Activated CD4-positive, alpha-beta T cell treated with anti-CD3 and anti-CD28 coated beads, Interleukin-2, amount 10 ng/mL, durations not matched to agents 24 days and 14 days (primary cell): ENCODE data around the gene PTPMT1. TPM values are rescaled to one million over a fixed set of nuclear protein-coding genes. Genes with fewer than 3 reads are reported as not detected.

Experiments used
- DNase-seq: peaks from one replicate; pipeline ENCODE4 v3.0.0; 2022
- H3K27ac Mint-ChIP-seq: one replicate; pipeline ENCODE4 v1.8.0; 2022; ENCODE audit warnings: mild to moderate bottlenecking, mixed read lengths
- H3K27me3 Mint-ChIP-seq: one replicate; pipeline ENCODE4 v1.8.0; 2022; ENCODE audit warnings: mixed read lengths
- H3K36me3 Mint-ChIP-seq: one replicate; pipeline ENCODE4 v1.8.0; 2022; ENCODE audit warnings: low read depth, mild to moderate bottlenecking, mixed read lengths
- H3K4me1 Mint-ChIP-seq: one replicate; pipeline ENCODE4 v1.8.0; 2021; ENCODE audit warnings: mixed read lengths
- H3K4me3 Mint-ChIP-seq: one replicate; pipeline ENCODE4 v1.8.0; 2022; ENCODE audit warnings: mild to moderate bottlenecking, moderate library complexity, mixed read lengths
- H3K9me3 Mint-ChIP-seq: one replicate; pipeline ENCODE4 v1.8.0; 2021; ENCODE audit warnings: mixed read lengths
- intact Hi-C: fragments of 100-400 bp; cut with micrococcal nuclease; formaldehyde crosslinking; loops from one replicate; pipeline ENCODE4 v1.15.1; 2023
- total RNA-seq: library from RNA; stranded (reverse); gene quantifications from 2 replicates; pipeline ENCODE4 v1.2.3, GENCODE V29; 2022

Gene PTPMT1
- total RNA-seq, 1 donor from 2014 or later, result 54.9 TPM

- peaks cover 3% of the 10 kb centered on the region for H3K4me1 Mint-ChIP-seq
- no peaks in the 10 kb centered on the region for H3K9me3 Mint-ChIP-seq
- H3K4me3 Mint-ChIP-seq, result no peak overlapping the region
- peaks cover 39% of the 10 kb centered on the region for H3K36me3 Mint-ChIP-seq
- intact Hi-C loops, result no loop called here
- H3K27me3 Mint-ChIP-seq, result no peaks in the 10 kb centered on the region
- DNase-seq, result no peak
- no peak overlapping the region for H3K27ac Mint-ChIP-seq
These were observed 55.5 kb downstream of the PTPMT1 start for GRCh38 chr11:47620836-47621378.

Other genes starting within 250 kb of the PTPMT1 start
- not detected in 2 replicates for gene MYBPC3, start 212.9 kb upstream of the PTPMT1 start, total RNA-seq
- not detected in 2 replicates for gene SPI1, start 187.1 kb upstream of the PTPMT1 start, total RNA-seq
- gene SLC39A13, start 157.0 kb upstream of the PTPMT1 start, total RNA-seq, result 13.2 and 13.3 TPM in 2 replicates
- gene PSMC3, start 139.2 kb upstream of the PTPMT1 start, total RNA-seq, result 230 and 234 TPM in 2 replicates
- gene RAPSN, start 116.5 kb upstream of the PTPMT1 start, total RNA-seq, result 0.42 and 1.0 TPM in 2 replicates
- gene CELF1, start 12.5 kb upstream of the PTPMT1 start, total RNA-seq, result 154 and 159 TPM in 2 replicates
- 16.4 and 16.7 TPM in 2 replicates for gene KBTBD4, start 13.4 kb downstream of the PTPMT1 start, total RNA-seq
- gene NDUFS3, start 13.5 kb downstream of the PTPMT1 start, total RNA-seq, result 151 and 159 TPM in 2 replicates
- gene FAM180B, start 21.1 kb downstream of the PTPMT1 start, total RNA-seq, result 0.19 and 0.28 TPM in 2 replicates
- 0.19 TPM in 2 replicates for gene C1QTNF4, start 28.8 kb downstream of the PTPMT1 start, total RNA-seq
- gene MTCH2, start 77.0 kb downstream of the PTPMT1 start, total RNA-seq, result 128 and 136 TPM in 2 replicates
- 4.2 and 4.5 TPM in 2 replicates for gene AGBL2, start 149.8 kb downstream of the PTPMT1 start, total RNA-seq
- 142 and 159 TPM in 2 replicates for gene FNBP4, start 201.7 kb downstream of the PTPMT1 start, total RNA-seq